ENCODE data around the gene EVA1A.

EVA1A gene

DNA sequence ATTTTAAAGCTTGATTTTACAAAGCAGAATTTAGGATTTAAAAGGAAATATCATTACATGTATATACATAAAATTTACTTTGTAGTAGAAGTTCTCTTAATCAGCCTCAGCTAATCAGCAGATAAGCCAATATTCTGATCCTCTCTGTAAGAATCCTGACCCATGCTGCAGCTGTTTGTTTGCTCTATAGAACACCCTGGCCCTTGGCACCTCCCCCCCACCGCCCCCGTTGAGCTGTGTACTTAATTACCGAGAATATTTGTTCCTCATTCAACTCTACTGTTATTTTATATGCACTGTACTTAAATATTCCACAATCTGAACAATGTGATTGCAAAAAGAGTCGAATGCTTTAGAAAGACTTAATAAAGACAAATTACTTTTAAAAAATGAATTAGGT is 98.0 kb downstream of the EVA1A start:
- Histone ChIP-seq H3K9me3 (ENCODE audit: control insufficient read depth, insufficient read depth, low read length) (no peaks in the 10 kb centered on the region), H4K20me1 (ENCODE audit: control insufficient read depth, insufficient read depth, low read depth, low read length) (no peaks in the 10 kb centered on the region), H3K27ac (ENCODE audit: low read depth, low read length) (no peak overlapping the region), H3K27me3 (ENCODE audit: control insufficient read depth, low read length) (no peaks in the 10 kb centered on the region), H3K36me3 (ENCODE audit: control insufficient read depth, low read length) (no peaks in the 10 kb centered on the region), H3K79me2 (ENCODE audit: control insufficient read depth, low read length) (no peaks in the 10 kb centered on the region), H3F3A (ENCODE audit: control insufficient read depth, insufficient read depth) (no peaks in the 10 kb centered on the region), H3K4me2 (ENCODE audit: low read length) (no peak overlapping the region), H3K4me1 (ENCODE audit: control insufficient read depth, low read length) (no peaks in the 10 kb centered on the region), H3K4me3 (ENCODE audit: low read length) (no peak overlapping the region), H3K9me2 (replicated peaks; ENCODE audit: control insufficient read depth, low read length) (no peaks in the 10 kb centered on the region)
- no peak for TF ChIP-seq EZH2phosphoT487 (IDR thresholded peaks at IDR 0.05; ENCODE audit: borderline replicate concordance, low read length)
- TF ChIP-seq, protein P1, sequence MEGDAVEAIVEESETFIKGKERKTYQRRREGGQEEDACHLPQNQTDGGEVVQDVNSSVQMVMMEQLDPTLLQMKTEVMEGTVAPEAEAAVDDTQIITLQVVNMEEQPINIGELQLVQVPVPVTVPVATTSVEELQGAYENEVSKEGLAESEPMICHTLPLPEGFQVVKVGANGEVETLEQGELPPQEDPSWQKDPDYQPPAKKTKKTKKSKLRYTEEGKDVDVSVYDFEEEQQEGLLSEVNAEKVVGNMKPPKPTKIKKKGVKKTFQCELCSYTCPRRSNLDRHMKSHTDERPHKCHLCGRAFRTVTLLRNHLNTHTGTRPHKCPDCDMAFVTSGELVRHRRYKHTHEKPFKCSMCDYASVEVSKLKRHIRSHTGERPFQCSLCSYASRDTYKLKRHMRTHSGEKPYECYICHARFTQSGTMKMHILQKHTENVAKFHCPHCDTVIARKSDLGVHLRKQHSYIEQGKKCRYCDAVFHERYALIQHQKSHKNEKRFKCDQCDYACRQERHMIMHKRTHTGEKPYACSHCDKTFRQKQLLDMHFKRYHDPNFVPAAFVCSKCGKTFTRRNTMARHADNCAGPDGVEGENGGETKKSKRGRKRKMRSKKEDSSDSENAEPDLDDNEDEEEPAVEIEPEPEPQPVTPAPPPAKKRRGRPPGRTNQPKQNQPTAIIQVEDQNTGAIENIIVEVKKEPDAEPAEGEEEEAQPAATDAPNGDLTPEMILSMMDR (IDR thresholded peaks at IDR 0.05; ENCODE audit: low read depth, low read length, poor library complexity, severe bottlenecking): no peak

DNA sequence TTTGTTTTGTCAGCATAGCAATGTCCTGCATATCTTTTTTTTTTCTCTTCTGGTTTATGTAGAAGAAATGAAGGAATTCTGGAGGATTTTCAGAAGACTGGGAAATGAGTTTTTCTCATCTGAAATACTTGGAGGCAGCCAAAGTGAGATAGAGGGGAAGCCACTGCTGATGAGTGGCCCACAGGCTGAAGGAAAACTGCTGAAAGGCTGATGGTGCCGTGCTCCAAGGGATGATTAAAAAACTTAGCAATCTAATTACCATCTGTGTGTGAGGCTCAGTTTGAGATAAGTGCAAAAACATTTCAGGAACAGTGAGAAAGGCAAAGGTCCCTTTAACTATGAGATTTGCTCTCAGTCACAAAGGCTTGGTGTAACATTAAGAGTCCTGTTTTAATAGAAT is 98.5 kb downstream of the EVA1A start:
- H3K4me3 ChIP-seq (ENCODE audit: low read length): no peak overlapping the region
- TF ChIP-seq EZH2phosphoT487 (IDR thresholded peaks at IDR 0.05; ENCODE audit: borderline replicate concordance, low read length): no peak
- TF ChIP-seq, protein P1 (IDR thresholded peaks at IDR 0.05; ENCODE audit: low read depth, low read length, poor library complexity, severe bottlenecking): no peak
- H3F3A ChIP-seq (ENCODE audit: control insufficient read depth, insufficient read depth): no peaks in the 10 kb centered on the region

DNA sequence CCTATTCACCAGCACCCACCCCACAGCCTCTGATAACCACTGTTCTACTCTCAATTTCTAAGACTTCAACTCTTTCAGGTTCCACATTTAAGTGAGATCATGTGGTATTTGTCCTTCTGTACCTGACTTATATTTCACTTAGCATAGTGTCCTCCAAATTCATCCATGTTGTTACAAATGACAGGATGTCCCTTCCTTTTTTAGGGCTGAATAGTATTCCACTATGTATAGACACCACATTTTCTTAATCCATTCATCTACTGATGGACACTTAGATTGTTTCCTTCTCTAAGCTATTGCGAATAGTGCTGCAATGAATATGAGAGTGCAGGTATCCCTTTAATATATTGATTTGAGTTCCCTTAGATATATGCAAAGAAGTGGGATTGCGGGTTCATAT is 100.1 kb downstream of the EVA1A start:
- no peaks in the 10 kb centered on the region for H3K9me3 ChIP-seq (ENCODE audit: control insufficient read depth, insufficient read depth, low read length)
- H3K79me2 ChIP-seq (ENCODE audit: control insufficient read depth, low read length): no peaks in the 10 kb centered on the region
- H3K9me2 ChIP-seq (replicated peaks; ENCODE audit: control insufficient read depth, low read length): no peaks in the 10 kb centered on the region
- no peaks in the 10 kb centered on the region for H3F3A ChIP-seq (ENCODE audit: control insufficient read depth, insufficient read depth)
- H3K4me1 ChIP-seq (ENCODE audit: control insufficient read depth, low read length): no peaks in the 10 kb centered on the region
- H4K20me1 ChIP-seq (ENCODE audit: control insufficient read depth, insufficient read depth, low read depth, low read length): no peaks in the 10 kb centered on the region
- TF ChIP-seq, protein P1 (IDR thresholded peaks at IDR 0.05; ENCODE audit: low read depth, low read length, poor library complexity, severe bottlenecking): no peak
- no peak for TF ChIP-seq EZH2phosphoT487 (IDR thresholded peaks at IDR 0.05; ENCODE audit: borderline replicate concordance, low read length)
- no peaks in the 10 kb centered on the region for H3K36me3 ChIP-seq (ENCODE audit: control insufficient read depth, low read length)
- no peaks in the 10 kb centered on the region for H3K27me3 ChIP-seq (ENCODE audit: control insufficient read depth, low read length)
- no peak overlapping the region for H3K27ac ChIP-seq (ENCODE audit: low read depth, low read length)
- H3K4me3 ChIP-seq (ENCODE audit: low read length): no peak overlapping the region
- H3K4me2 ChIP-seq (ENCODE audit: low read length): no peak overlapping the region

More for the DNA sequence above, 98.5 kb downstream of the EVA1A start:
- no peaks in the 10 kb centered on the region for H3K36me3 ChIP-seq (ENCODE audit: control insufficient read depth, low read length)
- H4K20me1 ChIP-seq (ENCODE audit: control insufficient read depth, insufficient read depth, low read depth, low read length): no peaks in the 10 kb centered on the region
- H3K4me1 ChIP-seq (ENCODE audit: control insufficient read depth, low read length): no peaks in the 10 kb centered on the region
- no peak overlapping the region for H3K27ac ChIP-seq (ENCODE audit: low read depth, low read length)
- no peaks in the 10 kb centered on the region for H3K79me2 ChIP-seq (ENCODE audit: control insufficient read depth, low read length)
- H3K4me2 ChIP-seq (ENCODE audit: low read length): no peak overlapping the region
- no peaks in the 10 kb centered on the region for H3K9me2 ChIP-seq (replicated peaks; ENCODE audit: control insufficient read depth, low read length)
- H3K9me3 ChIP-seq (ENCODE audit: control insufficient read depth, insufficient read depth, low read length): no peaks in the 10 kb centered on the region
- no peaks in the 10 kb centered on the region for H3K27me3 ChIP-seq (ENCODE audit: control insufficient read depth, low read length)

Measured in DOHH2 (cell line).